Stimulated activated CD8-positive, alpha-beta memory T cell treated with anti-CD3 and anti-CD28 coated beads, Interleukin-2, amount 100 ng/mL, for 1 hour (primary cell): ENCODE measurements around the gene CCDC102B.

ENCODE experiments used
- DNase-seq, 2 donors: peaks; one replicate each; pipeline ENCODE4 v3.0.0-alpha.2; 2020; ENCODE audit warnings: low read depth in 2 of 2

The CCDC102B gene

DNA sequence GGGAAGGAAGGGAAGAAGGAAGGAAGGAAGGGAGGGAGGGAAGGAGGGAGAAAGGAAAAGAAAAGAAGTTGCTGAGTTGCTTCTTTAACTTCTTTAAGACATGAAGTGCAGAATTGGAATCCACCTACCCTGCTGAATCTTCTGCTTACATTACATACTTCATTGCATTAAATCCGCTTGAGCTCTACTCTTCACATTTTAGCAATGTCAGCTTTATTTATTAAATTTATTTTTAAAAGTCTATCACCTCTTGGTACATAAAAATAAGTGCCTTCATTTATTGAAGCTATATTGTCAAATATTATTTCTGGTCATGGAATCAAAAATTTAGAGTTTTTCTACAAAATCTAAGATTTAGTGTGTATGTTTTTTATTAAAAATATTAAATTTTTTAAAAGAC is 284.6 kb downstream of the CCDC102B start:
- no peak for DNase-seq

DNA sequence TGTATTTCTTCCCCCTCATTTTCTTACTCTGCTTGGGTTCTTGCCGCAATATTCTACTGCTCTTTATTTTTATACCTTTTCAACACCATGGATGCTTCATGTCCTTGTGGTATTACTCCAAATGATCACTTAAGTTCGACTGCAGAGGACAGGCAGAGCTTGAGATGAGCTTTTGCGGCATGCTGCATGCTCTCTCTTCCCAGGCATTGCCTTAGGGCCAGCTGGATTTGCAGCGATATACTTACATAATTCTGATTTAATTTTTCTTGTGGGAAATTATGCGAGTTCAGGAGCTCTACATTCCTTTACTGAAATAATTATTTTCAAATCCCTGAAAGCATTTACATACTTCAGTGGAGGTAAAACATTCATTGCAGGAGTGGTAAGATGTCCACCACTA is 288.1 kb downstream of the CCDC102B start:
- DNase-seq = no peak

DNA sequence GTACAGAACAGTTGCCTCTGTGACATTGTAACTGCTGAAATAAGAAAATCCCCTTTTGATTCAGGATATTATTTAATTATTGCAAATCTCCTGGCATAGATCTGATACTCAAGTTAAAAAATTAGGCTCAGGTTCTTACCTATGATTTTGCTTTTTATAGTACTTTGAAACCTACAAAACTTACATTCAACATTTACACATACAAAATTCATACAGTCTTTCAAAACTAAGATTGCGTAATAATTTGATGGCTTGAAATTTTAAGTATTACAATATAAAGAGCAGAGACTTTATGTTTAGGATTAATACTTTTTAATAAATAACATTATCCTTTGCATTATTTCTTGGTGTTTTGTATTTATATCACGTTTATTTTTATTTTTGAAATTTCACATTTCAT is 291.1 kb downstream of the CCDC102B start:
- DNase-seq = no peak

DNA sequence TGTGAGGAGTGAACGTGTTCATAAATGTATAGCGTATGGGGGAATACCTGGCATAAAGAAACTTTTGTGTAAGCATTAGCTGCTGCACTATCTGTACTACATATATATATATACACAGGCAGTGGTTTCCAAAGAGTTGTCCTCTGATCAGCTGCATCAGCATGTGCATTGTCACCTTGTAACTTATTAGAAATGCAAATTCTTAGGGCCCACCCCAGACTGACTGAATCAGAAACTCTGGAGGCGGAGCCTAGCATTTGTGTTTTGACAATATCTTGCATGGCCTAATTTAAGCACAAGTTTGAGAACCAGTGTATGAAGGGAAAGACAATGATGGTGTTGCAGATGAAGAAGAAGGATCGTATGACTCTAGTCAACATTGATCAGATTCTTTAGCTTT is 299.5 kb downstream of the CCDC102B start:
- no peak for DNase-seq

DNA sequence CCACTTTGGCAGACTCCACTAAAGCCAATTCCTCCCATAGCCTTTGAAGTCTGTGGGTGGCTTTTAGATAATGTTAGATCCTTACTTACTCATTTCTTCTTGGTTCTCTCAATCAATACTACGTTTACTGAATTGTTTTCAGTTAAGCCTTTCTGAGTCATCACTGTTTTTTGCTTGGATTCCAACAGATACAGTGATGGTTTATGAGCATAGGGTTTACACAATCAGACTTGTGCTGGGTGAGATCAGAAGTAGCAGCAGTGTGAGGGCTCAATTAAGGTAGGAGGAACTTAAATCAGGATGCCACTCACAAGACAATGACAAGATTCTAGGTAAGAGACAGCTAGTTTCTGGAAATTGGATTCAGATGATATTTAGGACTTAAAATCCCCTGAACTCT is 305.1 kb downstream of the CCDC102B start:
- DNase-seq = no peak
